Coronary artery (tissue), 2 donors: ENCODE results near the gene RAB20.
A peak's percentile ranks its signal among the peaks of the same experiment; 100 is the strongest.

Source experiments
- DNase-seq: peaks from one replicate; pipeline ENCODE4 v3.0.0-alpha.2; 2017; ENCODE audit warnings: low spot score
- H3K27ac ChIP-seq, 2 donors: fragments of 200-600 bp; sonication (generic); one replicate each; pipeline ENCODE4 v1.5.1; 2016 to 2019
- H3K4me3 ChIP-seq: fragments of 200-600 bp; sonication (generic); 2 replicates; pipeline ENCODE4 v1.5.1; 2016; ENCODE audit warnings: mild to moderate bottlenecking, moderate library complexity
- CTCF ChIP-seq: fragments of 200-600 bp; sonication (generic); IDR thresholded peaks from one replicate; pipeline ENCODE4 v1.5.1; 2019; ENCODE audit warnings: antibody characterized with exemption

Gene RAB20

GRCh38 chr13:110597041-110597689 is 35.6 kb upstream of the RAB20 start:
- H3K27ac ChIP-seq = no peak overlapping the region
- no peak overlapping the region for H3K4me3 ChIP-seq
- no peak for TF ChIP-seq CTCF
- no peak for DNase-seq

- Histone ChIP-seq H3K27ac (no peak overlapping the region), H3K4me3 (no peak overlapping the region)
- no peak for DNase-seq
- TF ChIP-seq CTCF = peak; percentile 38
Measured at GRCh38 chr13:110593430-110594130, 32.1 kb upstream of the RAB20 start.

DNA sequence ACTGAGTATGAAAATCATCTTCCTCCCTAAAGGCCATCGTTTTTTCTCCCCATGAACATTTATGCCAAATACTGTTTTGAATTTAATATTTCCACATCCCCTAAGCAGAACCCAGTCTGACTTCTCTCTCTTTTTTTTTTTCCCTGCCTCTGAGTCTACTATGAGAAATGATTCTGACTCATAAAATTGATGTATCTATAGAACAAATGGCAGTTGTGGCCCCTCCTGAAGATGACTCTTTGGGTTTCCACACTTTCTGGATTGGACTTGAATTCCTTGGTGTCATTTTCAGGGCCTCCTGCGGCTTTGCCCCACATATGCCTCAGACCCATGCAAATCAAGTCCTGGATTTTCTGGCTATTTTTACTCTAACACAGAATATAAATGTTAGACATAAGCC is 31.1 kb upstream of the RAB20 start:
- Histone ChIP-seq H3K4me3 (no peak overlapping the region), H3K27ac (no peak overlapping the region)
- DNase-seq = no peak
- TF ChIP-seq CTCF = no peak

DNA sequence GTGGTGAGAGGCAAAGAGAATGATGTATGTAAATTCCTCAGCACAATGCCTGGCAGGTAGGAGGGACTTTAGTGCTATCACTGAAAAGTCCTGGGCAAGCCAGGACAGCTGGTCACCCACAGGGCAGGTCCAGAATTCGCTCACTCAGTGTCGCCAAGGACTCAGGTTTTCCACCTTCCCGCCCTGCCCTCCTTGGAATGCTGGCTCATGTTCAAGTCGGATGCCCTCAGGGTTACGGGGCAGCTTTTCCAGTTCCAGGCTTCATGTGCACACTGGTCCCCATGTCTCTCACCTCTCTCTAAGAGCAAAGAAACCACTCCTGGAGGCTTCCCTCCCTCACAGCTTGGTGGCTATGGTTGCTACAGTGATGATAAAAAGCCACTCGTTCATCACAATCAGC is 29.1 kb upstream of the RAB20 start:
- DNase-seq = no peak
- TF ChIP-seq CTCF = no peak
- no peak overlapping the region for H3K4me3 ChIP-seq

GRCh38 chr13:110589793-110590390 is 28.4 kb upstream of the RAB20 start:
- no peak for TF ChIP-seq CTCF
- H3K4me3 ChIP-seq = no peak overlapping the region
- DNase-seq = no peak
- H3K27ac ChIP-seq = no peak overlapping the region

More for the DNA sequence above, 29.1 kb upstream of the RAB20 start:
- no peak overlapping the region for H3K27ac ChIP-seq

GRCh38 chr13:110583178-110583865 is 21.8 kb upstream of the RAB20 start:
- DNase-seq = peak; percentile 35
- no peak overlapping the region for H3K4me3 ChIP-seq
- H3K27ac ChIP-seq = no peak overlapping the region
- no peak for TF ChIP-seq CTCF
